Hindlimb muscle (tissue), 1 donor: ENCODE data around the gene FXYD1. TPM values are rescaled to one million over a fixed set of nuclear protein-coding genes. Genes with fewer than 3 reads are reported as not detected.
A peak's percentile ranks its signal among the peaks of the same experiment; 100 is the strongest.

ENCODE experiments used
- DNase-seq: peaks from one replicate; pipeline ENCODE4 v3.0.0-alpha.2; 2013
- polyA plus RNA-seq: library from polyadenylated mRNA; unstranded; fragments of 120-200 nt; gene quantifications from one replicate; pipeline ENCODE4 v1.2.1, GENCODE V29; 2013; ENCODE audit not compliant: insufficient read length

FXYD1 gene
- polyA plus RNA-seq, 1 donor: 281 TPM

DNA sequence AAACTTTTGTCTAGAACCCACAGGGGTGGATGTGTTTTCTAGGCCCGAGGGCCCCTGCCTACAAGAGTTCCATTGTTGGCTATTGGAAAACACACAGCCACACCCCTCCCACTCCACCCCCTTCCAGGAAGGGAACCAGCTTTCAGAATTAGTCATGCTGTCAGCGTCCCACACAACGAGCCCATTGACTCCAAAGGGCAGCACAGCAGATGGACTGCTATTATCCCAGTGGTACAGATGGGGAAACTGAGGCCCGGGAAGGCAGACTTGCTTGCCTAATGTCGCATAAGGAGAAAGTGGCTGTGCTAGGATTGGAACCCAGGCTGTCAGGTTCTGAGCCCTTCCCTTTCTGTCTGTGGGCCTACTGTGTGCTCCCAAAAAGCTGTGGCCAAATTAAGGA lies 31.1 kb upstream of the FXYD1 start:
- no peak for DNase-seq

DNA sequence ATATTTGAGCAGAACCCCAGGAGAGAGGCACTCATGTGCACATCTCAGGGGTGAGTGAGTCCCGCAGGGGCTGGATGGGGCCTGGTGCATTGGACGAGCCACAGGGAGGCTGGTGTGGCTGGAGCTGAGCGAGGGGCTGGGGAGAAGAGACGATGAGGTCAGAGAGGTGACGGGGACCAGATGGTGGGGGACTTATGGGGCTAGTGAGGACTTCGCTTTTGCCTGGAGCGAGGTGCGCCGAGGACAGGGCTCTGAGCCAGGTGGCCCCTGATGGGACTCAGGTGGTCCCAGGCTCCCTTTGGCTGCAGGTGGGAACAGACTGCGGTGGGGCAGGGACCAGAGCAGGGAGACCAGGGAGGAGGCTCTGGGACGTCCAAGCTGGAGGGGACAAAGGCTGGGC lies 29.9 kb upstream of the FXYD1 start:
- no peak for DNase-seq

DNA sequence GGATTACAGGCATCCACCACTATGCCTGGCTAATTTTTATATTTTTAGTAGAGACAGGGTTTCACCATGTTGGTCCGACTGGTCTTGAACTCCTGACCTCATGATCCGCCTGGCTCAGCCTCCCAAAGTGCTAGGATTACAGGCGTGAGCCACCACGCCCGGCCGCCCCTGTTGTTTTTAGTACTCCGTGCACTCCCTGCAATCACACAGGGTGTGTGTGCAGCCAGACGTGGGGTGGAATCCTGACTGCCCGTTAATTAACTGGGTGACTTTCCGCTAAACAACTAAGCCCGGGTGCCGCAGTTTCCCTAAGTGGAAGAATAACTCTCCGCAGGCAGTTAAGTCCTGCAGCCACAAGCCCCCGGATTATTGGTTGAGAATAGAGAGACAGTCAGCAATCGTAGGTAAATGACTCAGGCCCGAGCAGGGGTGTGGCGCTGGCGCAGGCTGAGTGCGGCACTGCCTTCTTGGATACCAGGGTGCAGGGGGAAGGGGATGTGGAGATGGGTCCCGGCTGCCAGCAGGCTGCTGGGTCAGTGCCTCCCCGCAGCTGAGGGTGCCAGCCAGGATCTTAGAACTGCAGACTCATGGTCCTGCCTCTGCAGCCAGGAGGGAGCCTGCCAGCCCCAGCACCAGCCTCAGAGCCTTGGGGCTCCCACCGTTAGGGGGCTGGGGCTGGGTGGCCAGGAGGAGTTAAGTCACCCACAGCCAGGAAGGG lies 29.1 kb upstream of the FXYD1 start:
- no peak for DNase-seq

DNA sequence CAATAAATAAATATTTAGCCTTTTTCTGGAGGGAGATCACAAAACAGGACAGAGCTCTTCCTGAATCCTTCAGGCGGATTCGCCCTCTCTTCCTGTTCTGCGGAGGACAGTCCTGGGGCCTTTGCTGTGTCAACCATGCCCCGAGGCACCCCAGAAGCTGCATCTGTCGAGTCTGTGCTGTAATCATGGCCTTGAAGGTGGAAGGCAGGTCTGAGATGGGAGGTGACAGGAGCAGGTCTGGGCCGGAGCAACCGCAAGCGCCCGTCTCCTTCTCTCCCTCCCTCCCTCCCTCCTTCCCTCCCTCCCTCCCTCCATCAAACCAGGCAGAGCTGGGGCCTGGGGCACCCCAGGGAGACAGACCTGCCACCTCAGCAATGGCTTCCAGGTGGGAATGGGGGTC lies 27.6 kb upstream of the FXYD1 start:
- no peak for DNase-seq

DNA sequence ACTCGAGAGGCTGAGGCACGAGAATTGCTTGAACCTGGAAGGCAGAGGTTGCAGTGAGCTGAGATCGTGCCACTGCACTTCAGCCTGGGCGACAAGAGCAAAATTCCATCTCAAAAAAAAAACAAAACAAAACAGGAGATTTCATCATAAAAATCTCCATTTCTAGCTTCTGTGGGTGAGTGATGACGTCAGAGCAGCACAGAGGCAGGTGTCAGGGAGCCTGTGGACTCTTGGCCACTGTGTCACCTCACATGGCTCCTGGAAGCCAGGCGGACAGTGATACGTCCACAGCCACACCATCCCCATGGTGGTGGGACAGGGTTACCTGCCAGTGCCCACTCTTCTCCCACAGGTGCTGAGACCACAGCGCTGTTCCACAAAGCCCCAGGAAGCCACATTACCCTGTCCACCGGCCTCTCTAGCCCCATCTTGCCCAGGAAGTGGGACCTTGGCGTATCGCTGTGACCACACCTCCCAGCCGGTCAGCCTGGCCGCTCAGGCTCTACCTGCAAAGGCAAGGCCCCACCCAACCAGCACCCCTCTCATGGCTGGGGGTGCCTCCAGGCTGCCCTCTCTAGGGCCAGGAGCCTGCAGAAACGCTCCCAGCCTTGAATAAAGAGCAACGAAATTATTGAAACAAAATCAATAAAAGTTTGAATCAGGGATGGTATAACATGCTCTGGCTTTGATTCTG lies 25.5 kb upstream of the FXYD1 start:
- DNase-seq: no peak

DNA sequence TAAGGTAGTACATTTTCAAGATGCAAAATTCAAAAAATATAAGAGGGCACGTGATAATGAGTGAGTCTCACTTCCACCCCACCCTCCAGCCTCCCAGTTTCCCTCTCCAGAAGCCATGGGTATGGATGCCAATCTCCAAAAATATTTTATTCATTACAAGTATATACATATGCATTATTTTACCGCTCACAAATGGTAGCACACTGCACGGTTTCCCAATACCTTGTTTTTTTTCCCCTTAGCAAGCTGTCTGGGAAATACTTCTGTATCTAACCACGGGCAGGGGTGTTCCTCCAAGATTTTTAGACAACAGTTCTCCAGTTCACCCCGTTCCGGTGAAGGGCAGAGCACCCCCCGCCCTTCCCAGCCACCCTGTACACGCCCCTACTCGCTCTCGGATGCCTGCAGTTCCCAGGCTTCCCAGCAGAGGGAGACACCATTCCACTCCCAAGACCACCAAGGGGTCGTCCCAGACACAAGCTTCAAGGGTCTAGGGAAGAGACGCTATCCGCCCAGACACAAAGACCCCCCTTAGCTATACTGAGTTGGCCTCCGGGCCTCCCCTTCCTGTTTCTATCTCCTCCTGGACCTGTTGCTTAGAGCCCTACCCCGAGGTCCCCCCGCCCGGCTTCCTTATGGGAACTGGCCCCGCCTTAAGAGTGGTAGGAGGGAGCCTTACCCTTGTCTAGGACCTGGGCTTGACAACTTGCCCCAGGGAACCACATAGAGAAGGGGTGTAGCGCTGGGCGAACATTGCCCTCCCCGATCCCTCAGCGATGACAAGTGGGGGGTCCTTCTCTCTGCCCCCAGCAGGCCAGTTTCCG lies 24.1 kb upstream of the FXYD1 start:
- DNase-seq: peak; percentile 76

DNA sequence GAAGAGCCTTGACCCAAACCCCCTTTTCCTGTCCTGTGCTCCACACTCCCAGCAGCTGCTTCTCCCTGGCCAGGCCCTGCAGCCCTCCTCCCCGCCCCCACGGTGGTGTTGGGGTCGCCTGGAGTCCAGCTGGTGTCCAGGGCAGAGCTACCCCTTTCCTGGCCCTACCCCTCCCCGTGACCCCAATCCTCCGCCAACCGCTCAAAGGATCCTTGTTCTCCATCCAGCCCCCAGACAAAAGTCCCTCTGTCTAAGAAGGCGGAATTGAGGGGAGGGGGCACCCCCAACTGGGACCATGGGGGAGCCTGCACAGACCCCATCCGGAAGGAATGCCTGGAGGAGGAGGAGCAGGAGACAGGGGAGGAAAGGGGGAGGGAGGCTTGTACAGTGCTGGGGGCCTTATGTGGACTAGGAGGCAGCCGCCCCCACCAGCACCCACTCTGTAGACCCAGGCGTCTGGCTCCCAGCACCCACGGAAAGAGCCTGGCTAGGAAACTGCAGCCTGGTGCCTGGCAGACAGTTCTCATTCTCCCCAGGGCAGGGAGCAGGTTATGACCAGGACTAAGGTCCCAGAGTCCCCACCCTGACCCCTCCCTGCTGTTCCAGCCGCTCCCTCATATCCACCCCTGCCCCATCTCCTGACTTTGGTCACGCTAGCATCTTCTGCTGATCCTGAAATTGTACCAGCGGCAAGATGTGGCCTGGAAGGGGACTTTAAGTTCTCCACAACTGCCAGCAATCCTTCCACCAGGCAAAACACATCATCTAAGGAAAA lies 23.3 kb upstream of the FXYD1 start, which contains the start of gene FXYD3:
Gene FXYD3 (plus strand): TSS at position 647 of the 775 bp plus-strand sequence. CDS start 3,554 bp downstream, outside the sequence.
- no peak for DNase-seq

DNA sequence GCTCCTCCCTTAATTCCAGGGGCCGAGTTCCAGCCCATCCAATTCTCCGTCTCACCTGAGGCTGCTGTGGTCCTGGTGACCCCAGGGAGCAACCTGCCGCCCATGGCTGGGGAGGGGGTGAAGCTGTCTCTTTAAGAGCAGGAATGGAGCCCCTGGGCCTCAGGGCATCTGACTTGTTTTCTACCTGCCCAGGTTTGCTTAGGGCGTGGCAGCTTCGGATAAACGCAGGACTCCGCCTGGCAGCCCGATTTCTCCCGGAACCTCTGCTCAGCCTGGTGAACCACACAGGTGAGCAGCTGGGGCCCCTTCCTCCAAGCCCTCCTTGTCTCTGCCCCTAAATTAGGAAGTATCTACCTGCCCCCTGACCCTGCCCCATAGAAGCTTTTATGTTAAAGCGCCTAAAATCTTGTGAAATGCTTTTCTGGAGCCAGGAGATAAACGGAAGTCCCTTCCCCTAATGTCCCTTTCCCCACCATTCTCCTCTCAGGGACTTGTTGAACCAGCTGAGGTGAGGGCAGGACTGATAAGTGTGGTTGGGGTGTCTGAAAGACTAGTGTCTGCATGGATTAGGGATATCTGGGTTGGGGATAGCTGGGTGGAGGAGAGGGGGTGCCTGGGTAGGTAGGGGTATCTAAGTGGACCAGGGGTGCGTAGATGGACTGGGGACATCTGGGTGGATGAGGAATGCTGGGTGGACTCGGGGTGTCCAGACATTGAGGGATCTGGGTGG lies 22.4 kb upstream of the FXYD1 start:
- DNase-seq: no peak

DNA sequence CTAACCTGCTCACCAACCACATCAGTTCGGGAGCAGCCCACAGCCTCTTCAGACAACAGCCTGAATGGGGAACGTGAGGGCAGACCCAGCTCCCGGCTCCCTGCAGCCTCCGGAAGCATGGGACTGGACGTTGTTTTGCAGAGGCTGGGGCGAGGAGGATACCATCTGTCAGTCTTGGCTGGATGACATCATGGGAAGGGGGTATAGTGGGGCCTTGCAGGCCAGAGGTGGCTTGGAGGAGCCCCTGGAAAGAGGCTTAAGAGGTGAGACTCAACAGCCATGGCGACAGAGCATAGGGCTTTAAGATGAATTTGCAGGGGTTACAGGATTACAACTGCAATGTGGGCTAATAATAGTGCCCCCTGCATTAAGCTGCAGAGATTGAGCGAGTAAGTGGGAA lies 21.5 kb upstream of the FXYD1 start:
- DNase-seq: no peak

DNA sequence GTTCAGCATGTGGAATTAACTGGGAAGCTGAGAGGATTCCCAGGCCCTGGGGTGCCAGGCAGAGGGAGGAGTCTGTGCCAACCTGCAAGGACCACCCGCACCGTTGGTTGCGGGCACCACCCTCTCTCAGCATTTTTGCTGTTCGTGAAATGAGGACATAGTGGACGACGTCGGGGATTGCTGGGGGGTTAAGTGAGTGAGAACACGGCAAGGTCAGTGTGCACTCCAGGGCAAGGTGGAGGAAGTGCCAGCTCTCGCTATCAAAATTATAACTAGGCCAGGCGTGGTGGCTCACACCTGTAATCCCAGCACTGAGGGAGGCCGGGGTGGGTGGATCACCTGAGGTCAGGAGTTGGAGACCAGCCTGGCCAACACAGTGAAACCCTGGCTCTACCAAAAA lies 20.8 kb upstream of the FXYD1 start:
- DNase-seq: no peak

DNA sequence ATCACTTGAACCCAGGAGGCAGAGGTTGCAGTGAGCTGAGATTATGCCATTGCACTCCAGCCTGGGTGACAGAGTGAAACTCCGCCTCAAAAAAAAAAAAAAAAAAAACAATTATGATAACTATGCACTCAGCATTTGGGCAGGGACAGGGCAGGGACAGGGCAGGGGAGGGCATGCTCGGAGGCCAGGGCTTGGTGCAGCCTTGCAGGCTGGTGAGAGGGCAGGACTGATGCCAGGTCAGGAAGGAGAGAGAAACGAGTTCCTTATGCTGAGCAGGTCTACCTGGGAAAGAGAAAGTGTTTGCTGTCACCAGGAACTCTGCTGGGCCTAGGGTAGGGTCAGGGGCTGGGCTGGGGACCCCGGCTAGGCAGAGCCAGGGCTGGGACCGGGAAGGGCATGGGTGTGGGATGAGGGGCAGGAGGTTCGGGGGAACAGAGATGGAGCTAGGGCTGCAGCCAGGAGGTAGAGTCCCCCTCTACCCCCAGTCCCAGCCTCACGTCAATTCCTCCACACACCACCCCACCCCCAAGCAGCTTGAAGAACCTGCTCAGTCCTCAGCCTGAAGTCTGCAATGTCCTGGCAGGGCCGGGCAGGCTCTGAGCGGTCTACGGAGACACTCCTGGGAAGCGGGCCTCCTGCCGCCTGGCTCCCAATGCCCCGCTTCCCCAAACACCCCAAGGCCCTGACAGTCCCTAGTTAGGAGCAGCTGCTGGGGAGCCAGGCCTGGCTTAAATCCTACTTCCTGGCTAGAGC lies 20.2 kb upstream of the FXYD1 start:
- no peak for DNase-seq

DNA sequence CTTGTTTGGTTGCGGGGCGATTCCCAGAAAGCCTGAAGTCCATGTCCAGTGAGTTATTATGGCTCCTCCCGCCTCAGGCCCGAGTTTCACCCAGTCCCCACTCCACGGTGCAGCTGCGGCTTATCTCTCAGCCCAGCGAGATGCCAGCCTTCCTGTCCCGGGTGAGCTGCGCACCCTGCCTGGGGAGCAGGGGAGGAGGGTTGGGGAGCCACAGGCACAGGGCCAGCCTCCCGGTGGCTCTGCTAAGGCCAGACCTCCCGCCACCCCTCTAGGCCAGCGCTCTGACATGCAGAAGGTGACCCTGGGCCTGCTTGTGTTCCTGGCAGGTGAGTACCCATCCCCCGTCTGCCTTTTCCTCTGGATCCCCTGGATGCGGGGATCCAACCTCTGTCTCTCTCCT lies 19.5 kb upstream of the FXYD1 start:
- DNase-seq: no peak

DNA sequence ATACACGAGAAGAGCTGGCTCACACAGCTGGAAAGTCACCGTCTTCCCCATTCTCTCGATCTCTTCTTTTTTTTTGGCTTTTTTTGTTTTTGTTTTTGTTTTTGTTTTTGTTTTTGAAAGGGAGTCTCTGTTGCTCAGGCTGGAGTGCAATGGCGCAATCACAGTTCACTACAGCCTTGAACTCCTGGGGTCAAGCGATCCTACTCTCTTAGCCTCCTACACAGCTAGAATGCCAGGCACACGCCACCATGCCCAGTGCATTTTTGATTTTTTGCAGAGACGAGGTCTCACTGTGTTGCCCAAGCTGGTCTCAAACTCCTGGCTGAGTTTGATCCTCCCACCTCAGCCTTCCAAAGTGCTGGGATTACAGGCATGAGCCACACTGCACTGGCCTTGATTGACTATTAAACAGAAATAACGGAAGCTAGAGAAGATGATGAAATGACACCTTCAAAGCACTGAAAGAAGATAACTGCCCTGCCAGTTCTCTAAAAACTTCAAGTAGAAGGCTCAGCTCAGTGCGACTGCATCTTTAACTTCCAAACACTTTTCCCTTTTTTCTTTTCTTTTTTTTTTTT lies 19.0 kb upstream of the FXYD1 start:
- DNase-seq: no peak

DNA sequence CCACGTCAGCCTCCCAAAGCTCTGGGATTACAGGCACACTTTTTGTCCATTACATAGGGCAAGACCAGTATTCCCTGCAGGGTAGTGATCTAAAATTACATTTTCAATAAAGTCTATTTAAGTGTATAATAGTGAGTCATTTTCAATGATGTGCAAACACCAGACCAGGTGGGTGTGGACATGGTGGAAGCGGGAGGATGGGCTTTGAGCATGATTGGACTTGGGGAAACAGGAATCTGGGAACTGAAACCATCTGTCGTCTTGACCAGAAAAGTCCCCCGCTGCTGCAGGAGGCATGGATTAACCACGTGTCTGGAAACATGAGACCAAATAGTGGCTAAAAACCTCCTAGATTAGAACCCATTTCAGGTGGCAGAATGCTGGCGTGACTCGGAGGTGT lies 18.1 kb upstream of the FXYD1 start:
- no peak for DNase-seq

DNA sequence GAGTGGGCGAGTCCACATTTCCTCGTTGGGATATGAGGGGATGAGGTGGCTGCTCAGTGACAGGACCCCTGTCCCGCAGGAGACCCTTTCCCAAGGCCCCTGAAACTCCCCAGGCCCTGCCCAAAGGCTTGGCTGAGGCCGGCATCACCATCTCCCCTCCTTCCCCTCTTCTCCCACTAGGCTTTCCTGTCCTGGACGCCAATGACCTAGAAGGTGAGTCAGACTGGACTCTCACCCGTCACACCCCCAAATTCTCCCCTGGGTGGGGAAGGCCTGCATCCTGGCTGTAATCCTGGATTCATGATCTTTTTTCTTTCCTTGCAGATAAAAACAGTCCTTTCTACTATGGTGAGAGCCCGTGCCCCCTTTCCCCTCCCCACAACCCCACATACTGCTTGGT lies 17.7 kb upstream of the FXYD1 start:
- DNase-seq: no peak

DNA sequence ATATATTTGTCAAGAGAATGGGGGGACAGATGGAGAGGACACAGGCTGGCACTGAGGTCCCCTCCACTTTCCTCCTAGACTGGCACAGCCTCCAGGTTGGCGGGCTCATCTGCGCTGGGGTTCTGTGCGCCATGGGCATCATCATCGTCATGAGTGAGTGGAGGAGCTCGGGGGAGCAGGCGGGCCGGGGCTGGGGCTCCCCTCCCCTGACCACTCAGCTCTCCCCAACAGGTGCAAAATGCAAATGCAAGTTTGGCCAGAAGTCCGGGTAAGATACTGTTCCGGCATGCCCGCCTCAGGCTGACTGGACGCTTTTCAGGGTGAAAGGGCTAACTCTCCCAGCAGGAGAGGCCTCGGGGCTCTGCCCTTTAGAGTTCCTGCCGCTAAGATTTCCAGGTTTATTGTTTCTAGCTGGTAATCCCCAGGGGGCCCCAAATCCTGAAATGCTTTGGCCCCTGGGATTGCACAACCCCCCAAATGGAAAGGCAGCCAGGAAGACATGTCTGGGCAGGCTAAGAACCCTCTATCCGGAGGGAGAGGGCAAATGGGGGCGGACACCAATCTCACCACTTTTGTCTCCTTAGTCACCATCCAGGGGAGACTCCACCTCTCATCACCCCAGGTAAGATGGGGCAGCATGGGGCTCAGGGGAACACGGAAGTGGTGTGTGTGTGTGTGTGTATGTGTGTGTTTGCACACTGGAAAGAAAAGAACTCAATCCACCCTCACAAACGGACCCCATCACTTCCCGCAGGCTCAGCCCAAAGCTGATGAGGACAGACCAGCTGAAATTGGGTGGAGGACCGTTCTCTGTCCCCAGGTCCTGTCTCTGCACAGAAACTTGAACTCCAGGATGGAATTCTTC lies 15.7 kb upstream of the FXYD1 start:
- no peak for DNase-seq

DNA sequence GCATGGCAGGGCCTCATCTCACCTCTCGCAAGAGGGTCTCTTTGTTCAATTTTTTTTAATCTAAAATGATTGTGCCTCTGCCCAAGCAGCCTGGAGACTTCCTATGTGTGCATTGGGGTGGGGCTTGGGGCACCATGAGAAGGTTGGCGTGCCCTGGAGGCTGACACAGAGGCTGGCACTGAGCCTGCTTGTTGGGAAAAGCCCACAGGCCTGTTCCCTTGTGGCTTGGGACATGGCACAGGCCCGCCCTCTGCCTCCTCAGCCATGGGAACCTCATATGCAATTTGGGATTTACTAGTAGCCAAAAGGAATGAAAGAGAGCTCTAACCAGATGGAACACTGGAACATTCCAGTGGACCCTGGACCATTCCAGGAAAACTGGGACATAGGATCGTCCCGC lies 15.1 kb upstream of the FXYD1 start:
- DNase-seq: no peak

DNA sequence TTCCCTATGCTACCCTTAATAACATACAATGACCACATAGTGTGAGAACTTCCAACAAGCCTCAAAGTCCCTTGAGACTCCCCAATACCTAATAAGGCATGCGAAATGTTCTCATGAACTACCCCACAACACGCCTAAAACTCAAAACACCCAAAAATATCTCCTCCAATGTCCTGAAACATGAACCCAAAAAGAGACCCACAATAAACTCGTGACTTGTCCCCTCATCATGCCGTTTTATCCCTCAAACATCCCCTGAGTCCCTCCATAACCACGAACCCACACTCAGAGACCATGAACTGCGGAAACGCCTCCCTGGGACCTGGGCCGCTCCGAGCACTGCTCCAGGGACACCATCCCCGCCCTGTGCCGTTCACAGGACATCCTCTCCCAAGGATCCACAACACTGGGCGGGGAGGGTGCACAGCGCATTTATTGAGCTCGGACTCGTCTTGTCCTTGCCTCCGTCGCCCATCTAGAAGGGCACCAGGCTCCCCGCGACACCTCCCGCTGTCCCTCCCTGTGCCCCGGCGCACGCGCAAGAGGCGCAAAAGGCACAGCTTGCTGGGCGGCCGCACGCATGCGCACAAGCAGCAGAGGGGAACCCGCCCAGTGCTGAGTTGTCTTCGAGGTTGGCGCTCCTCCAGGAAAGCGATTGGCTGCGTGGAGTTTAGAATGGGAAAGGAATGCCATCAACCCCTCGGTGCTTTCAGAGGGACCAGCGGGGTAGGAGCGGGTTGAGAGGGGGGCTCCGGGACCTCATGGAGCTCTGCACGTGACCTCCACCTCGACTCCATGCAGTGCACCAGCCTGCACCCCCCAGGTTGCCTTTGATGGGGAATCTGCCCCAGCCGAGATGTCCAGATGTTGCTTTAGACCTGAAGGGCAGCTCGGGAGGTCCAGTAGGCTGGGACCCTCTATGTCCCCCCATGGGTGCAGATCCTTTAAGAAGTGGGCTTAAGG lies 14.2 kb upstream of the FXYD1 start:
- peak; percentile 97 for DNase-seq
